ENCODE results near the gene SPIN2A.

GRCh38 chrX:57133706-57134105, 3.5 kb downstream of the SPIN2A start:
- no peak for TF ChIP-seq CTCF (IDR thresholded peaks at IDR 0.05; ENCODE audit: extremely low read depth in 1 of 2, insufficient read depth in 1 of 2, low read depth in 1 of 2, low read length in 2 of 2)
- TF ChIP-seq POLR2AphosphoS5 (IDR thresholded peaks at IDR 0.05; ENCODE audit: insufficient read depth, low read depth, low read length): no peak
- no peak for TF ChIP-seq MYC (IDR thresholded peaks at IDR 0.05; ENCODE audit: low read depth, low read length)
- no peak for TF ChIP-seq POLR2A (IDR thresholded peaks at IDR 0.05; ENCODE audit: low read depth, low read length)
- TF ChIP-seq EZH2 (IDR thresholded peaks at IDR 0.05; ENCODE audit: borderline replicate concordance, low read depth, low read length, severe bottlenecking): no peak
- no peak for TF ChIP-seq MAX (IDR thresholded peaks at IDR 0.05; ENCODE audit: insufficient read depth, insufficient read length)
- TF ChIP-seq FOS (IDR thresholded peaks at IDR 0.05; ENCODE audit: borderline replicate concordance, insufficient read depth, low read length): no peak
- TF ChIP-seq JUN (IDR thresholded peaks at IDR 0.05; ENCODE audit: borderline replicate concordance, insufficient read depth, insufficient read length, low read depth): no peak

Data from endothelial cell of umbilical vein (primary cell).